ENCODE results near the gene LRIG1. TPM values are rescaled to one million over a fixed set of nuclear protein-coding genes. Genes with fewer than 3 reads are reported as not detected.

Gene LRIG1
- total RNA-seq, 1 donor from 2014 or later, result 104 TPM

GRCh38 chr3:66508461-66508860 lies 7.6 kb upstream of the LRIG1 start:
- DNase-seq (no peak), ATAC-seq (no peak)
- intact Hi-C loops (cut with micrococcal nuclease), result no loop called here

- DNase-seq, result peak; percentile 52
- intact Hi-C loops (cut with micrococcal nuclease), result no loop called here
- ATAC-seq, result peak; percentile 96
These were observed 6.8 kb upstream of the LRIG1 start for GRCh38 chr3:66507423-66508260.

GRCh38 chr3:66506154-66506553 lies 5.3 kb upstream of the LRIG1 start:
- DNase-seq (no peak), ATAC-seq (no peak)
- intact Hi-C loops (cut with micrococcal nuclease), result no loop called here

- intact Hi-C loops (cut with micrococcal nuclease), result no loop called here
- DNase-seq (no peak), ATAC-seq (no peak)
These were observed 4.2 kb upstream of the LRIG1 start for GRCh38 chr3:66504850-66505641.

GRCh38 chr3:66502981-66503380 lies 2.2 kb upstream of the LRIG1 start:
- ATAC-seq (no peak), DNase-seq (no peak)
- intact Hi-C loops (cut with micrococcal nuclease), result no loop called here

GRCh38 chr3:66502245-66502874 lies 1.5 kb upstream of the LRIG1 start:
- ATAC-seq (no peak), DNase-seq (no peak)
- intact Hi-C loops (cut with micrococcal nuclease), result no loop called here

GRCh38 chr3:66501483-66502244 lies 842 bp upstream of the LRIG1 start:
- ATAC-seq, result no peak
- intact Hi-C loops (cut with micrococcal nuclease), result no loop called here
- no peak for DNase-seq

- DNase-seq, result peak; percentile 61
These were observed 794 bp downstream of the LRIG1 start for GRCh38 chr3:66499881-66500575.

GRCh38 chr3:66498687-66499621 lies 1.9 kb downstream of the LRIG1 start:
- intact Hi-C loops (cut with micrococcal nuclease), result loop anchor here (5.0 kb wide), 1 partner anchor 87 kb away; no protein-coding TSS in a partner anchor
- DNase-seq (peak; percentile 51), ATAC-seq (peak; percentile 1)

More at GRCh38 chr3:66499881-66500575, 794 bp downstream of the LRIG1 start:
- intact Hi-C loops (cut with micrococcal nuclease), result loop anchor here (5.0 kb wide), 1 partner anchor 88 kb away; no protein-coding TSS in a partner anchor
- peak; percentile 4 for ATAC-seq

- intact Hi-C loops (cut with micrococcal nuclease), result loop anchor here (2.0 to 5.0 kb wide), 2 partner anchors 47 to 86 kb away; no protein-coding TSS in a partner anchor
- ATAC-seq (no peak), DNase-seq (no peak)
These were observed 2.7 kb downstream of the LRIG1 start for GRCh38 chr3:66497985-66498671.

- intact Hi-C loops (cut with micrococcal nuclease), result loop anchor here (2.0 to 5.0 kb wide), 2 partner anchors 47 to 85 kb away; no protein-coding TSS in a partner anchor
- ATAC-seq, result no peak
- DNase-seq, result no peak
These were observed 3.4 kb downstream of the LRIG1 start for GRCh38 chr3:66497288-66497984.

GRCh38 chr3:66496746-66497145 lies 4.1 kb downstream of the LRIG1 start:
- intact Hi-C loops (cut with micrococcal nuclease), result loop anchor here (2.0 to 5.0 kb wide), 2 partner anchors 46 to 84 kb away; no protein-coding TSS in a partner anchor
- ATAC-seq (no peak), DNase-seq (no peak)

- intact Hi-C loops (cut with micrococcal nuclease), result loop anchor here (2.0 to 5.0 kb wide), 2 partner anchors 46 to 84 kb away; no protein-coding TSS in a partner anchor
- no peak for DNase-seq
- ATAC-seq, result no peak
These were observed 4.5 kb downstream of the LRIG1 start for GRCh38 chr3:66496301-66496700.

- no peak for DNase-seq
- peak; percentile 16 for ATAC-seq
- intact Hi-C loops (cut with micrococcal nuclease), result loop anchor here (2.0 to 5.0 kb wide), 2 partner anchors 45 to 83 kb away; no protein-coding TSS in a partner anchor
These were observed 5.2 kb downstream of the LRIG1 start for GRCh38 chr3:66495668-66496045.

- ATAC-seq (no peak), DNase-seq (no peak)
- intact Hi-C loops (cut with micrococcal nuclease), result loop anchor here (5.0 kb wide), 1 partner anchor 83 kb away; no protein-coding TSS in a partner anchor
These were observed 5.7 kb downstream of the LRIG1 start for GRCh38 chr3:66494959-66495667.
